ENCODE results near the gene LRRC74A. TPM values are rescaled to one million over a fixed set of nuclear protein-coding genes. Genes with fewer than 3 reads are reported as not detected.
A peak's percentile ranks its signal among the peaks of the same experiment; 100 is the strongest.

The LRRC74A gene
- total and polyA plus RNA-seq, 9 of the 15 experiments (the other 6 are each of a cell fraction or from before 2014, with no cell fraction given), result not detected

DNA sequence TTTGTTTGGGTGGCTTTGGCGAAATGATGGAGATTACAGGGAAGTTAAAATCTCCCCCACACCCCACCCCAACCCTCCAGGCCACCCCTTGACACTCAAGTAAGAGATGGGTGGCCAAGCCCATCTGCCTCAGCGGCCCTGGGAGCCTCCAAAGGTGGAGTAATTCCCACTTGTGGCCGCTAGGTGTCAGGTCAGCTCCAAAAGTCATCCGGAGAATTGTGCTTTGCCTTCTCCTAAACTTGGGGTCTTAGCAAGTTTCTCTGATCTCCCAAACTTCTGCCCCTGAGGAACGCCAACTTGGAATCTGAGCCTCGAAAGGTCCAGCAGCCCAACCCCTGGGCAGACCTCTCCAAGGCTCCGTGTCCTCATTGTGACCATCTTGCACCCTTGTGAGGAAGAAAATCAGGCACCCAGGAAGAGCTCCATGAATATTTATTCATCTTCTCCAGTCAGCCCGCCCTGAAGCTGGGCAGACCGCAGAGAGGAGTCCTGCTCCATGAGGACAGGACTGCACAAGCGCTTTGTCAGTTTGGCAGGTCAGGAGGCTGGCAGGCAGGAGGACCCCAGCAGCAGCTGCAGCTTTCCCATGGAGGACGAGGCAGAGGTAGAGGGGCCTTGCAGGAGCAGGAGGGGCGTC lies 46.7 kb downstream of the LRRC74A start:
- no peaks in the 10 kb centered on the region for H3K36me3 ChIP-seq (ENCODE audit: control insufficient read depth, insufficient read depth, low read length)
- FAIRE-seq (peak; percentile 87), DNase-seq (ENCODE audit: extremely low read depth in 1 of 4, low spot score in 3 of 4) (peak; percentile 54 to 69 (median 64)), ATAC-seq (peak; percentile 83)
- ChIA-PET CTCF (ENCODE audit: low intra/inter-chr PET ratio) (interaction anchor here (0.6 to 1.4 kb wide), 10 partner anchors 195 to 1982 kb away, joined by 3 to 6 read pairs (median 4); no protein-coding TSS in a partner anchor), POLR2A (interaction anchor here (0.6 to 1.1 kb wide), 3 partner anchors 138 to 274 kb away, joined by 3 read pairs; no protein-coding TSS in a partner anchor)
- BruUV-seq (replicated peaks), result no TSS peak
- no peak overlapping the region for H3K4me3 ChIP-seq
- H3K4me1 ChIP-seq (replicated peaks in 1 of 2; ENCODE audit: control insufficient read depth in 2 of 2, insufficient read depth in 2 of 2, low read length in 2 of 2), result peaks cover 0 to 6% of the 10 kb centered on the region in 2 experiments; a peak in 1 of 5 replicates
- H4K20me1 ChIP-seq (replicated peaks; ENCODE audit: control insufficient read depth, insufficient read depth, low read length), result no peaks in the 10 kb centered on the region
- no peak overlapping the region for H3K4me2 ChIP-seq (ENCODE audit: insufficient read depth, low read length)
- H3K9me1 ChIP-seq (ENCODE audit: control insufficient read depth, insufficient read depth, low read length), result no peaks in the 10 kb centered on the region
- intact Hi-C loops (cut with micrococcal nuclease) (no loop called here), in situ Hi-C loops (cut with MboI) (no loop called here)
- 5% methylated on average over 10 of the region's 12 CpGs for WGBS (ENCODE audit: insufficient coverage, low coverage, missing lambda C conversion rate)
- H3K27ac ChIP-seq (ENCODE audit: extremely low read depth, low read depth, low read length), result no peak overlapping the region
- no peaks in the 10 kb centered on the region for H3K9me3 ChIP-seq (replicated peaks; ENCODE audit: control insufficient read depth, insufficient read depth, low read depth, low read length)
- H2AFZ ChIP-seq (ENCODE audit: low read depth, low read length), result no peak overlapping the region
- peaks cover under 1 to 41% of the 10 kb centered on the region in 2 experiments; a peak in 4 of 5 replicates for H3K27me3 ChIP-seq (ENCODE audit: control insufficient read depth in 2 of 2, insufficient read depth in 2 of 2, low read length in 2 of 2)
- H3K9ac ChIP-seq (ENCODE audit: insufficient read depth in 1 of 2, low read depth in 2 of 2, low read length in 2 of 2), result no peak overlapping the region
- no peaks in the 10 kb centered on the region for H3K79me2 ChIP-seq (ENCODE audit: control insufficient read depth, insufficient read depth, low read length)
- TF ChIP-seq KLF1 (tag; IDR thresholded peaks at IDR 0.05) (no peak), POLR2G (IDR thresholded peaks at IDR 0.05; ENCODE audit: low read depth, low read length) (no peak), TBP (optimal IDR thresholded peaks at IDR 0.05; ENCODE audit: low read depth, low read length) (no peak), SMC3 (conservative IDR thresholded peaks at IDR 0.05; ENCODE audit: insufficient read depth, low read depth, low read length) (peak; percentile 69), CC2D1A (IDR thresholded peaks at IDR 0.05) (no peak)
- TF ChIP-seq, protein P1, sequence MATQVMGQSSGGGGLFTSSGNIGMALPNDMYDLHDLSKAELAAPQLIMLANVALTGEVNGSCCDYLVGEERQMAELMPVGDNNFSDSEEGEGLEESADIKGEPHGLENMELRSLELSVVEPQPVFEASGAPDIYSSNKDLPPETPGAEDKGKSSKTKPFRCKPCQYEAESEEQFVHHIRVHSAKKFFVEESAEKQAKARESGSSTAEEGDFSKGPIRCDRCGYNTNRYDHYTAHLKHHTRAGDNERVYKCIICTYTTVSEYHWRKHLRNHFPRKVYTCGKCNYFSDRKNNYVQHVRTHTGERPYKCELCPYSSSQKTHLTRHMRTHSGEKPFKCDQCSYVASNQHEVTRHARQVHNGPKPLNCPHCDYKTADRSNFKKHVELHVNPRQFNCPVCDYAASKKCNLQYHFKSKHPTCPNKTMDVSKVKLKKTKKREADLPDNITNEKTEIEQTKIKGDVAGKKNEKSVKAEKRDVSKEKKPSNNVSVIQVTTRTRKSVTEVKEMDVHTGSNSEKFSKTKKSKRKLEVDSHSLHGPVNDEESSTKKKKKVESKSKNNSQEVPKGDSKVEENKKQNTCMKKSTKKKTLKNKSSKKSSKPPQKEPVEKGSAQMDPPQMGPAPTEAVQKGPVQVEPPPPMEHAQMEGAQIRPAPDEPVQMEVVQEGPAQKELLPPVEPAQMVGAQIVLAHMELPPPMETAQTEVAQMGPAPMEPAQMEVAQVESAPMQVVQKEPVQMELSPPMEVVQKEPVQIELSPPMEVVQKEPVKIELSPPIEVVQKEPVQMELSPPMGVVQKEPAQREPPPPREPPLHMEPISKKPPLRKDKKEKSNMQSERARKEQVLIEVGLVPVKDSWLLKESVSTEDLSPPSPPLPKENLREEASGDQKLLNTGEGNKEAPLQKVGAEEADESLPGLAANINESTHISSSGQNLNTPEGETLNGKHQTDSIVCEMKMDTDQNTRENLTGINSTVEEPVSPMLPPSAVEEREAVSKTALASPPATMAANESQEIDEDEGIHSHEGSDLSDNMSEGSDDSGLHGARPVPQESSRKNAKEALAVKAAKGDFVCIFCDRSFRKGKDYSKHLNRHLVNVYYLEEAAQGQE (IDR thresholded peaks at IDR 0.05; ENCODE audit: borderline replicate concordance), result peak; percentile 35; the same call in 1 of the 2 replicates
- TF ChIP-seq, protein P1 (CRISPR knock-in tag; IDR thresholded peaks at IDR 0.05; ENCODE audit: low read depth), result no peak
- TF ChIP-seq, protein P2, sequence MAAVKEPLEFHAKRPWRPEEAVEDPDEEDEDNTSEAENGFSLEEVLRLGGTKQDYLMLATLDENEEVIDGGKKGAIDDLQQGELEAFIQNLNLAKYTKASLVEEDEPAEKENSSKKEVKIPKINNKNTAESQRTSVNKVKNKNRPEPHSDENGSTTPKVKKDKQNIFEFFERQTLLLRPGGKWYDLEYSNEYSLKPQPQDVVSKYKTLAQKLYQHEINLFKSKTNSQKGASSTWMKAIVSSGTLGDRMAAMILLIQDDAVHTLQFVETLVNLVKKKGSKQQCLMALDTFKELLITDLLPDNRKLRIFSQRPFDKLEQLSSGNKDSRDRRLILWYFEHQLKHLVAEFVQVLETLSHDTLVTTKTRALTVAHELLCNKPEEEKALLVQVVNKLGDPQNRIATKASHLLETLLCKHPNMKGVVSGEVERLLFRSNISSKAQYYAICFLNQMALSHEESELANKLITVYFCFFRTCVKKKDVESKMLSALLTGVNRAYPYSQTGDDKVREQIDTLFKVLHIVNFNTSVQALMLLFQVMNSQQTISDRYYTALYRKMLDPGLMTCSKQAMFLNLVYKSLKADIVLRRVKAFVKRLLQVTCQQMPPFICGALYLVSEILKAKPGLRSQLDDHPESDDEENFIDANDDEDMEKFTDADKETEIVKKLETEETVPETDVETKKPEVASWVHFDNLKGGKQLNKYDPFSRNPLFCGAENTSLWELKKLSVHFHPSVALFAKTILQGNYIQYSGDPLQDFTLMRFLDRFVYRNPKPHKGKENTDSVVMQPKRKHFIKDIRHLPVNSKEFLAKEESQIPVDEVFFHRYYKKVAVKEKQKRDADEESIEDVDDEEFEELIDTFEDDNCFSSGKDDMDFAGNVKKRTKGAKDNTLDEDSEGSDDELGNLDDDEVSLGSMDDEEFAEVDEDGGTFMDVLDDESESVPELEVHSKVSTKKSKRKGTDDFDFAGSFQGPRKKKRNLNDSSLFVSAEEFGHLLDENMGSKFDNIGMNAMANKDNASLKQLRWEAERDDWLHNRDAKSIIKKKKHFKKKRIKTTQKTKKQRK (IDR thresholded peaks at IDR 0.05; ENCODE audit: borderline replicate concordance, low read depth, low read length), result no peak

All from K562 (cell line).